Left ventricle myocardium inferior (tissue), 1 donor: Measurements from ENCODE around the gene FAM153A. TPM values are rescaled to one million over a fixed set of nuclear protein-coding genes. Genes with fewer than 3 reads are reported as not detected.
"Not testable (repeated sequence)": the region's sequence is repeated elsewhere in the genome, so short reads cannot be mapped to it uniquely, and the experiment has no call there.

Source experiments
- DNase-seq: peaks from one replicate; pipeline ENCODE4 v3.0.0-alpha.2; 2020
- H3K27ac ChIP-seq: fragments of 200-600 bp; replicated peaks from 2 replicates; pipeline ENCODE4 v1.8.0; 2021
- H3K27me3 ChIP-seq: fragments of 200-600 bp; 2 replicates; pipeline ENCODE4 v1.8.0; 2021; ENCODE audit warnings: low read depth
- H3K36me3 ChIP-seq: fragments of 200-600 bp; 2 replicates; pipeline ENCODE4 v1.8.0; 2021
- H3K4me1 ChIP-seq: fragments of 200-600 bp; 2 replicates; pipeline ENCODE4 v1.8.0; 2021
- H3K4me3 ChIP-seq: fragments of 200-600 bp; 2 replicates; pipeline ENCODE4 v1.8.0; 2021; ENCODE audit warnings: mild to moderate bottlenecking, moderate library complexity
- H3K9me3 ChIP-seq: fragments of 200-600 bp; replicated peaks from 2 replicates; pipeline ENCODE4 v1.8.0; 2021
- intact Hi-C: fragments of 100-400 bp; cut with micrococcal nuclease; formaldehyde crosslinking; loops from one replicate; pipeline ENCODE4 v1.11.0; 2022
- long read RNA-seq: library from polyadenylated mRNA; unstranded; transcript quantifications from one replicate; pipeline ENCODE4 v2.0.0, GENCODE V29; 2021
- total RNA-seq: library from RNA; stranded (reverse); fragmentation: NEBNext Ultra II Directional; extraction: Animal tissue kit (Norgen Biotek cat#: 25700); gene quantifications from one replicate; pipeline ENCODE4 v1.2.1, GENCODE V29; 2021
- donor health status: DM: no; HTN: yes; CAD: no; lungs with severe emphysema.

The FAM153A gene
- 0.63 TPM for total RNA-seq
- long read RNA-seq = 0 reads

DNA sequence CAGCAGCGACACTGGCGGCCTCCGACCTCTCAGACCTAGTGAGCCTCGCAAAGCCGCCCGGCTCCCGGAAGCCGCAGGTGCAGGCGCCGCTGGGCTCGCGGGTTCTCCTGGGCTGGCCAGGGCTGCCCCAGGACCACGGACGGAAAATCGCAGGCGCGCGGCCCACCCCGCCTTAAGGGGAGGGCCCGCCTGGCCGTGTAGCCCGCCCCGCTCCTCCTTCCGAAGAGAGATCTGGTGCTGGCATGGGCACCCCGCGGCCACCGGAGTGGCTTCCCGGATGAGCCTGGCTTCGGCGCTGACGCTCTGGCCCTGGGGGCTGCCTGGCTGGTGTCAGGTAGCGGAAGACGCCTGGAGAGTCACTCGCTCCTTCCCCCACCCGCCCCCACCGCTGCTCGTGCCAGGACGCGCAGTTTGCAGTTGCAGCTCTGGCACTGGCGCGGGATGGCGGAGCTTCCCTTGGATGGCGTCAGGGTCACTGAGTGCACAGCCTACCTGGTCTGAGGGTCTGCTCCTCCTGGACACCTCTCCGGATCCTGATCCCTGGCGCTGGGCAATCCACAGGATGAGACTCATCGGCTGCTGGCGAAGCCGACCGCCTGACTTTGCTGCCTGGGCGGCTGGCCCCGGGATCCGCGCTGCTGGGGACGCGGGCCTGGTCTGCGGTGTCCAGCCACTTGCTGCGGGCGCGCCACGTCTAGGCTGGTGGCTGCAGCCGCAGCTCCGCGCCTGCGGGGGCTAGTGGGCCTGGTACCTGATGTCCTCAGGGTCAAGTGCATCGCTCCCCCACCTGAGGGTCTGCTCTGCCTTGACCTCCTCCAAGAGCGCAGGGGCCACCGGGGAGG is at the start of gene FAM153A:
Gene FAM153A, minus strand, starts transcription at position 108 of the 842 bp plus-strand sequence.
- H3K36me3 ChIP-seq, H3K9me3 ChIP-seq, H3K27me3 ChIP-seq, H3K27ac ChIP-seq, DNase-seq, H3K4me1 ChIP-seq, intact Hi-C loops: not testable (repeated sequence)
- H3K4me3 ChIP-seq = peak within 1 kb of the TSS; percentile 46

DNA sequence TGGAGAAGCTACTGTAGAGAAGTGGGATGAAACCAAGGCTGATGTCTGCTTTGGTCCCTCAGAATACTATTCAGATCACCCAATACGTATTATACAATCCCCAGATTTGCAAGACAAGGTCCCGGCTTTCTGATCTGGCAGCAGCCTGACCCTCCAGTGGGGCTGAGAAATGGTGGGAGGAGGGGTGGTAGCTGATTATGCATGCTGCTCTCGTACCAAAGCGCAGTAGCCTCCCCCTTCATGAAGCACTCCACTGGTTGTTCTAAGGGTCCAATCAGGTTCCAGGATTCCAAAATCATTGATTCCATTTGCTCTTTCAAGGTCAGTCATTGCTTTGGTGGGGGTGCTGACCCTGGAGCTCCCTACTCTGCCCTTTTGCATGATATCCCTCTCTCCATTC is 49.6 kb upstream of the FAM153A start:
- H3K27ac ChIP-seq, H3K4me1 ChIP-seq, H3K9me3 ChIP-seq, intact Hi-C loops, H3K4me3 ChIP-seq, H3K36me3 ChIP-seq, H3K27me3 ChIP-seq, DNase-seq: not testable (repeated sequence)

DNA sequence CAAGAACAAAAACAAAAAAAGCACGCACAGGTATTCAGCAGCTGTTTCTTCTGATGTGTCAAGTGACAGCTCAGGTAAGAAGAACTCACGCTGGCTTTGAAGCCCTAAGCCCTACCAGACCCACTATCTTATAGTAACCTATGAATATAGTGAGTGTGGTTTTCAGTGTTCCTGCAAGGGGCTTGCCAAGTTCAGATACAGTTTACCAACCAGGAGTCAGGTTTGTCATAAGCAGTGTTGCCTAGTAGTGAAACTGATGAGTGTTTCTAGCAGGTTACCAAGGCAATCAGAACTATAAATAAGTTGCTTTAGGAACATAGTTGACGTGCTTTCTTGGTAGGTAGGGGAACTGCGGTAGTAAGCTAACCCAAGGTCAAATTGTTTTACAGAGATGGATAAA is 43.4 kb upstream of the FAM153A start:
- H3K27me3 ChIP-seq, intact Hi-C loops, H3K27ac ChIP-seq: not testable (repeated sequence)

DNA sequence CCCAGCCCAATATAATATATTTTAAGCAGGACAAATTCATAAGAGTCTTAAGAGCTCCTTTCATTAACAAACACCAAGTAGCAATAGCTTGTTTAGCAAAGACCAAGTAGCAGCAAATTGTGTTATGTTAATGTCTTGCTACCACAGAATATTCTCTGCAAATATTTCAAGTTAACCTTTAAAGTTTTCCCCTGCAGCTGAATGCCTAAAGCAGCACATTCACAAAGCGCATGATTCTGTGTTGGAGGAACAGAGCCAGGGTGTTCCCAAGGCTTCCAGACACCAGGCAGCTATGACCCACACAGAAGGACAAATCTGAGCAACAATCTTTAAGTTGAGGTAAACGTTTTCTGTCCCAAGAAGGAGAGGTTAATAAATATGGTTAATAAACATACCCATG is 42.1 kb upstream of the FAM153A start:
- intact Hi-C loops, DNase-seq, H3K9me3 ChIP-seq, H3K4me3 ChIP-seq, H3K4me1 ChIP-seq, H3K36me3 ChIP-seq, H3K27ac ChIP-seq, H3K27me3 ChIP-seq: not testable (repeated sequence)

More for the DNA sequence above, 43.4 kb upstream of the FAM153A start:
- DNase-seq, H3K4me1 ChIP-seq, H3K9me3 ChIP-seq, H3K4me3 ChIP-seq, H3K36me3 ChIP-seq: not testable (repeated sequence)

DNA sequence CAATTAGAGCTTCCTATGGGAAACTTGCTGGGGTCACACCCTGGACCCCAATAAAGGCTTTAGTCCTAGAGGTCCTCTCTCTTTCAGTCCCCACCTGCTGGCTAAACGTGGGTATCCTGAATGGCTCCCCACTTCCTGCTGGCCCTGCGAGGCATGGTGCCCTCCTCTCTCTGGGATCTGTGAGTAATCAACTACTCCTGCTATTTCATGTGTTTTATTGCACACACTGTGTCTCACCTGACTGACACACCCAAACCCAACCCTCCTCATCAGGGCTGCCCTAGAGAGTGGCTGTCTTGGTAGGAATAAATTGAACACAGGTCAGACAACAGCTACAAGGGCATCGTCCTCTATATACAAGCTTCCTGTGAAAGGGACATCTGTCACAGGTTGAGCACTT is 39.8 kb upstream of the FAM153A start:
- H3K9me3 ChIP-seq, H3K4me1 ChIP-seq, H3K36me3 ChIP-seq, DNase-seq, intact Hi-C loops, H3K27me3 ChIP-seq, H3K27ac ChIP-seq, H3K4me3 ChIP-seq: not testable (repeated sequence)

DNA sequence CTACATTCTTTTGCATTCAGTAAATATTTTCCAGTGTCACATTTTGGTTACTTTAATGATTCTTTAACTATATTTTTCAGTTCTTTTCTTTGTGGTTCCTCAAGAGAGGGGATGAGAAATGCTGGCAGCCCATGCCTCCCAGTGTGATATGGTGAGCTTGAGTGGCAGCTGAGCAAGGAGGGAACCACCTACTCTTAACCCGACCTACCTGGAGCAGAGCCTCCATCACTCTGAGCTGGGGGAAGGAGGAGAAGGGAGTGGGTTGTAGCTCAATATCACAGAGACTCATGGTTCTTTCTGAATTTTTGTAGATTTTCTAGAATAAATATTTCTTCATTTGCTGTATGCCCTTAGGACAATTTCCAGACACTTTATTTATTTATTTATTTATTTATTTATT is 37.0 kb upstream of the FAM153A start:
- intact Hi-C loops, H3K4me3 ChIP-seq, H3K9me3 ChIP-seq: not testable (repeated sequence)

DNA sequence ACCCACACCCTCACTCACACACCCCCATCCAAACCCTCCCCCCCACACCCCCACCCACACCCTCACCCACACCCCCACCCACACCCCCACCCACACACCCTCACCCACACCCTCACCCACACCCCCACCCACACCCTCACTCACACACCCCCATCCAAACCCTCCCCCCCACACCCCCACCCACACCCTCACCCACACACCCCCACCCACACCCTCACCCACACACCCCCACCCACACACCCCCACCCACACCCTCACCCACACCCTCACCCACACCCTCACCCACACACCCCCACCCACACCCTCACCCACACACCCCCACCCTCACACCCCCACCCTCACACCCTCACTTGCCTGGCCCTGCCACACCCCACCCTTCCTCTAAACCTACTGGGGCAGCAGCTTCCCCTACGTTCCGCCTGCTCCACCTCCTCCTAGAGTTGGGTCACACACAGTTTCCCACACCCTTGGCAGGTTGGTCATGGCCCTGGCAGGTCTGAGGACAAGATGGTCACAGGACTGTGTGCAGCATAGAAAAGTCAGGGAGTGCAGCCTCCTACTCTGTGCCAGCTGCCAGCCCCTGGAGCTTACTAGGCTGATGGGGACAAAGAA is 30.2 kb upstream of the FAM153A start:
- H3K4me3 ChIP-seq, H3K27ac ChIP-seq, H3K9me3 ChIP-seq, intact Hi-C loops, H3K36me3 ChIP-seq, H3K4me1 ChIP-seq, H3K27me3 ChIP-seq, DNase-seq: not testable (repeated sequence)

More for the DNA sequence above, 37.0 kb upstream of the FAM153A start:
- H3K36me3 ChIP-seq, H3K4me1 ChIP-seq, H3K27me3 ChIP-seq, DNase-seq, H3K27ac ChIP-seq: not testable (repeated sequence)

DNA sequence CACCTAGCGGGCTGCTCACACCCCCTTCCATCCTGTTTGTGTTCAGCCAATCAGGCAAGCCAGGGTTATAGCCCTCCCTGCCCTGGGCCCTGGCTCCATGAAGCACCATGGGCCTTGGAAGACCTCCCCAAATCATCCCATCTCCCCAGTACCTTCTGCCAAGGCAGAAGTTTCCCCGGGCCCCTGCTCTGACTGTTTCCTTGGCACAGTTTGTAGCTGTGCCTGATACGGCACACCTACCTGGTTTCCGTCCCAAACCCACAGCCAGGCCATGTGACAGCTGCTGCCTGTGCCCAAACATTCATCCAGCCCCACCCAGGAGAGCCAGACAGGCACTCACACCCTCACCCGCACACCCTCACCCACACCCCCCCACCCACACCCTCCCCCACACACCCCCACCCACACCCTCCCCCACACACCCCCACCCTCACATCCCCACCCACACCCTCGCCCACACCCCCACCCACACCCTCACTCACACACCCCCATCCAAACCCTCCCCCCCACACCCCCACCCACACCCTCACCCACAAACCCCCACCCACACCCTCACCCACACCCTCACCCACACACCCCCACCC is 29.6 kb upstream of the FAM153A start:
- intact Hi-C loops, H3K4me1 ChIP-seq, H3K9me3 ChIP-seq, H3K27me3 ChIP-seq, H3K27ac ChIP-seq, H3K36me3 ChIP-seq, DNase-seq, H3K4me3 ChIP-seq: not testable (repeated sequence)

DNA sequence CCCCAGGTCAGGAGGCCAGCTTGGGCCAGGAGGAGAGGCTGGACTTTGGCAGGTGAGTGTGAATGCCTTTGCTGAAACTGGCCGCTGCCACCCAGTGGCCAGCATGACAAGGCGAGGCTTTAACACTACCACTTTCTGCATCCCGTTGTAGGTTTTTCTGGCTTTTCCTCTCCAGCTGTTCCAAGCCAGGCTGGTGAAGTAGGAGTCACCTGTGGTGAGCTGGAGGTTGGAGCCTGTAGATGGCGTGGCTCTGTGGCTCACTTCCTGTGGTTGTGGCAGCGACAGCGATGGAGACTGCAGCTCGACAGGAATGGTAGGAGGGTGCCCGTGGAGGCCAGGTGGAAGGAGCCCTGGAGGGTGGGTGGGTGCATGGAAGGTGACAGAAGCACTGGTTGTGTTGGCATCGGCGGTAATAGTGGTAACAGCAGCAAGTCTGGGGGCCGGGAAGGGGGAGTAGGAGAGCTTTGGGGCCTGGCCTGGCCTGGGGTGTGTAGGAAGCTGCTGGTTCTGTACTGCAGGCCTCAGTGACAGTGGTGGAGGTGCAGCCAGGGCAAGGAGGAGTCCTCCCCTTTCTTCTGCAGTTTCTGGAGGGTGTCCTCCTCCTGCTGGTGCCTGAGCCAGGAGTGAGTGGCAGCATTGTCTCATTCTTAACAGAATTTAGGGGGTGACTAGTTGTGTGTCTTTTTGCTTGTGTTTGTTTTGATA is 26.7 kb upstream of the FAM153A start:
- H3K9me3 ChIP-seq, H3K4me1 ChIP-seq, DNase-seq, H3K27me3 ChIP-seq, H3K4me3 ChIP-seq, intact Hi-C loops, H3K27ac ChIP-seq, H3K36me3 ChIP-seq: not testable (repeated sequence)

DNA sequence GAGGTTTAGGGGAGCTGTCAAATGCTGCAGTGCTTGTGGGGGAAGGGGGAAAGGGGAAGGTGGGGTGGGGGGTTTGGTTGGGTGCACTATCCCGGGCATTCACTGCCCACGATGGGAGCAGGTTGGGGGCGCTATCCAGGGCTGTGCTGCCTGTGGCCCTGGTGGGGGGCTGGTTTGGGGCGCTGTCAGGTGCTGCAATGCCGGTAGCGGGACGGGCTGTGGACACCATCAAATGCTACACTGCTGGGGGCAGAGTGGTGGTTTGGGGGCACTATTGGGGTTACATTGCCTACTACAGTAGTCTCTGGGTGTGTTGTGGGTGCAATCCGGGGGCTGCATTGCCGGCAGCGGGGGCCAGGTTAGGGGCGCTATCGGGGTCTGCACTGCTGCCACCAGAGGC is 25.7 kb upstream of the FAM153A start:
- H3K9me3 ChIP-seq, H3K4me1 ChIP-seq, DNase-seq, H3K36me3 ChIP-seq, H3K27ac ChIP-seq, H3K27me3 ChIP-seq, intact Hi-C loops, H3K4me3 ChIP-seq: not testable (repeated sequence)

DNA sequence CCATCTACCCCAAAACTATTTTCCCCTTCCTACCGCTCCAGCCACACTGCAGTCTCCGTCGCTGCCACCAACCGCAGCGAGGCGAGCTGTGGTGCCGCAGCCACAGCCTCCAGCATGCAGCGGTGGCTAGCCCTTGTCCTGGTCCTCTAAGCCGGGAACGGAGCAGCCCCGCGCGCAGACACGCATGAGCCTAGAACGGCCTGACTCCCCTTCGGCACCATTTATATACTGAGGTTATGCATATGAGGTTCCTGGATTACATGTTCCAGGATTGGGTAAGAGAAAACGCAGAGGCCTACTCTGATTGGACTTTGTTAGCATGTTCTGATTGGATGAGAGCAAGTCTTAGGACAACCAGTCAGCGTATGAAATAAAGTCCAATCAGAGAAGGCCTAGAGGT is 24.6 kb upstream of the FAM153A start:
- H3K4me1 ChIP-seq, H3K9me3 ChIP-seq, H3K27me3 ChIP-seq, DNase-seq, H3K27ac ChIP-seq, intact Hi-C loops, H3K36me3 ChIP-seq, H3K4me3 ChIP-seq: not testable (repeated sequence)

DNA sequence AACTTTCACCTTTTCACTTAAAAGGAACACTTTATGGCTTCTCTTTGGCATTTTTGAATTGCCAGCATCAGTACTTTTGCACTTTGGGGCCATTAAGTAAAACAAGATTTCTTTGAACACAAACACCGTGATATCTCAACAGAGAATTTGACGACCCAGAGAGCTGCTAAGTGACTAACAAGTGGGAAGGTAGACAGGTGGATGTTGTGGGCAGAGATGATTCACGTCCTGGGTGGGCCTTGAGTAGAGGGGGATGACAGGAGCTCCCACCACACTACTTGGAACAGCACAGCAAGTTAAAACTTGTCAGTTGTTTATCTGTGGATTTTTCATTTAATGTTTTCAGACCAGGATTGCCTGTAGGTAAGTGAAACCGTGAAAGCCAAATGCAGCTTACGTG is 18.7 kb upstream of the FAM153A start:
- DNase-seq, H3K4me1 ChIP-seq, H3K27me3 ChIP-seq, intact Hi-C loops, H3K36me3 ChIP-seq, H3K4me3 ChIP-seq, H3K9me3 ChIP-seq, H3K27ac ChIP-seq: not testable (repeated sequence)

DNA sequence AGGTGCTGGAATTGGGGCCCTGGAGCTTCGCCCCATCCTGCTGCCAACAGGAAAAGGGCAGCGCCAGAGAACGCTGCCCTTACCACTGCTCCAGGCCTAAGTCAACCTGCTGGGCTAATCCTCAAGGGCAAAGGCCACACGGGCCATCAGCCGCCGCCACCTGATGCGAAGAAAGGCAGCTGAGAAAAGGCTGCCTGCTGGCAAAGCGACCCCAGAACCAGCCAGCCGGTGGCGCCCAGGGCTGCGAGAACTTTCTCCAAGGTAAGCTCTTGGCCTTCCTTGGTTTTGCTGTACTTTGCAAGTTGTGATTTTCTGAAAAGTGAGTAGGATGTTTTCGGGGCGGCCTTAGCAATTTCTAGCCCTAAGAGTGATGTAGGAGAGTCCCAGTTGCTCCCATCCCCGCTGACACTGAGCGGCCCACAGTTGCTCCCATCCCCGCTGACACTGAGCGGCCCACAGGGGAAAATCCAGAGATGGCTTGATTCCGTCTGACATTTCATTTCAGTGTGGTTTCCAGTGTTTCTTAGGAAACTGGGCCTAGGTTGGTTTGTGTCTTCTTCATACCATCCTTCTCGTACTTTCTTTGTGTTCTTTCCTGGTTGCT is 15.6 kb upstream of the FAM153A start:
- H3K27ac ChIP-seq, H3K4me1 ChIP-seq, H3K4me3 ChIP-seq, intact Hi-C loops, DNase-seq, H3K9me3 ChIP-seq, H3K36me3 ChIP-seq, H3K27me3 ChIP-seq: not testable (repeated sequence)
